ENCODE measurements around the gene CDK5R2.
"Not testable (repeated sequence)": the region's sequence is repeated elsewhere in the genome, so short reads cannot be mapped to it uniquely, and the experiment has no call there.

The CDK5R2 gene
- 0 reads per million in 2 donors for total RNA-seq

GRCh38 chr2:218959141-218959731 is at the start of gene CDK5R2:
CDK5R2 (plus strand) TSS chr2:218959666; CDS start chr2:218959821, 155 bp downstream.
- DNase-seq = peak in 4 of 5 experiments; percentile 46 to 76 (median 54)

DNA sequence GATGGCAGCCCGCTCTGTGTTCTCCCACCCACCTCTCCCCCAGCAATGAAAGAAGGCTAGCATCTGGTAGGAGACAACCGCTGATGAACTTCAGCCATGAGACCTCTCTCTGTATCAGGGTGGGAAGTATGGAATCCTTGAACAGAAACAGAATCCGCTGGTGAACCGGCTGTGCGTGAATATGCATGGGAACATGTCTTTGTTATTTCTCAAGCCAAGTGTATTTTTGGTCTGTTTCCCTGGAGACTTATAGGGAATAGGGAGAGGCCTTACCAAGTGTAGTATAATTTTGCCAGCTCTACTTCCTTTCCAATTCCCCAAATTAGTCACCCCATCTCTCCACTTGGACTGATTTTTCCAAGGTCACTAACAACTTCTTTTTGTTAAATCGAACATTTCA is 48.7 kb upstream of the CDK5R2 start:
- no peak for DNase-seq

DNA sequence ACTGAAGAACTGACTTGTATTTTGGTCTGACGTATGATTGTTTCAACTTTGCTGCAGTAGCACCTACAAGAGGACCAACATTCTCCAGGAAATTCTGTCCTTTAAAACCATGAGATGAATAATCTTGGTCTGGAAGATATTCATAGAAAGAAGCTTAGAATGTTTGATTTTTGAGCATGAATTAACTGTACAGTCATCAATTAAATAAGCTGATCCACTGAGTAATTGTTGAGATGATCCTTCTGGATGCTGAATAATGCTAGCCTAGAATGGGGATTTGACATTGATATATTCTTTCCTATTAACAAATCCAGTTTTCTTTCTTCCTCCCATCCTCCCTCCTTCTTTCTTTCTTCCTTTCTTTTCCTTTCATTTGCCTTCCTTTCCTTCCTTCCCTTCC is 39.0 kb upstream of the CDK5R2 start:
- no peak for DNase-seq

- no peak for DNase-seq
Measured at GRCh38 chr2:218924757-218925156, 34.7 kb upstream of the CDK5R2 start.

- DNase-seq = no peak
Measured at GRCh38 chr2:218925434-218925833, 34.0 kb upstream of the CDK5R2 start.

DNA sequence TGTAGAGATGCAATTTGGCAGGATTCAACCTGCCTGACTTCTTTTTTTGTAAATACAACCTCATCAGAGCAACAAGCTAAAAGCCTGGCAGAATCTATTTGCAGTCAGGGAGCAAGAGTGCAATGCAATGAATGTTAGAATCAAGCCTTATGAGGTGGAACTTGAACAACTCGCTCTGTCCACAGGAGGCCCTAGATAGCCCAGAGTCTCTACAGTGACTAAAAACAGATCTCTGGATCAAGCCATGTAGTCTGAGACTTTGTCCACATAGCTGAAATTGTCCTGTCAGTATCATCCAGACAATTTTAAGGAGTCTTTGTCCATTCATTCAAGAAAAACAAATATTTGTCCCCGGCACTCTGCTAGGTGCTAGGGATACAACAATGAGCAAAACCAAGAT is 32.0 kb upstream of the CDK5R2 start:
- DNase-seq = no peak

GRCh38 chr2:218927876-218928275 is 31.6 kb upstream of the CDK5R2 start:
- DNase-seq = no peak

- not testable (repeated sequence) for DNase-seq
Measured at GRCh38 chr2:218930488-218930887, 29.0 kb upstream of the CDK5R2 start.

DNA sequence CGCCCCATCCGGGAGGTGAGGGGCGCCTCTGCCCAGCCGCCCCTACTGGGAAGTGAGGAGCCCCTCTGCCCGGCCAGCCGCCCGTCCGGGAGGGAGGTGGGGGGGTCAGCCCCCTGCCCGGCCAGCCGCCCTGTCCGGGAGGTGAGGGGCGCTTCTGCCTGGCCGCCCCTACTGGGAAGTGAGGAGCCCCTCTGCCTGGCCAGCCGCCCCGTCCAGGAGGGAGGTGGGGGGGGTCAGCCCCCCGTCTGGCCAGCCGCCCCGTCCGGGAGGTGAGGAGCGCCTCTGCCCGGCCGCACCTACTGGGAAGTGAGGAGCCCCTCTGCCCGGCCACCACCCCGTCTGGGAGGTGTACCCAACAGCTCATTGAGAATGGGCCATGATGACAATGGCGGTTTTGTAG is 27.7 kb upstream of the CDK5R2 start:
- not testable (repeated sequence) for DNase-seq

GRCh38 chr2:218944759-218945404 is 14.6 kb upstream of the CDK5R2 start:
- no peak for DNase-seq

DNA sequence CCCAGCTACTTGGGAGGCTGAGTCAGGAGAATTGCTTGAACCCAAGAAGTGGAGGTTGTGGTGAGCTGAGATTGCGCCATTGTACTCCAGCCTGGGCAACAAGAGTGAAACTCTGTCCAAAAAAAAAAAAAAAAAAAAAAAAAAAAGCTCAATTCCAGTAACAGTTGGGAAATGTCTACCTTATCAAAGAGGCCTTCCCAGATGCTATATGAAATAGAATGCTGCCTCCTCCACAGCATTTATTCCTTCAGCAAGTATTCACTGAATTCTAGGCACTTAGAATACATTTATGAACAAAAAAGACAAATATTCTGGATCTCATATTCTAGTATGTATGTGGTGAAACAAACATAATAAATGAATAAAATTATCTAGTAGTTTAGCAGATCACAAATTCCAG is 12.8 kb upstream of the CDK5R2 start:
- DNase-seq = no peak

- DNase-seq = no peak
Measured at GRCh38 chr2:218952160-218952559, 7.3 kb upstream of the CDK5R2 start.

GRCh38 chr2:218953366-218953954 is 6.0 kb upstream of the CDK5R2 start:
- DNase-seq = no peak

GRCh38 chr2:218954541-218955300 is 4.7 kb upstream of the CDK5R2 start:
- no peak for DNase-seq

- no peak for DNase-seq
Measured at GRCh38 chr2:218956039-218956438, 3.4 kb upstream of the CDK5R2 start.

GRCh38 chr2:218957671-218958070 is 1.8 kb upstream of the CDK5R2 start:
- DNase-seq = no peak

DNA sequence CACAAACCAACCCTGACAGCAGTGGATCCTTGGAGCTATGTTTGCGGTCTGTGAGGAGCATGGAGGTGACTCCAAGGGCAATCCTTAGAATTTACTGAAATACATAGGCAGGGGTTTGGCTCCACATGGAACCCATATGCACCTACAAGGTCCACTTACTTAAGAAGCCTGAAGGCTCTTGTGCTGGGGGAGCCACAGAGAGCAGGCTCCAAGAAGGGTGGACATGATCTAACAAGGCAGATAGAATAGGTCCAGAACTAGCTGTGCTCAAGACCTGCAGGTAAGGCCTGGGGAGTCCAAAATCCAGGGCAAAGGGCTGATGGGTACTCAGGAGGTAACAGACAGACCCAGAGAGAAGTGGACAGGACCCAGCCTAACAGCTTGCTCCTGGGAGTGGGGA is 1.2 kb upstream of the CDK5R2 start:
- no peak for DNase-seq

- no peak for DNase-seq
Measured at GRCh38 chr2:218959761-218960308, 369 bp downstream of the CDK5R2 start.

DNA sequence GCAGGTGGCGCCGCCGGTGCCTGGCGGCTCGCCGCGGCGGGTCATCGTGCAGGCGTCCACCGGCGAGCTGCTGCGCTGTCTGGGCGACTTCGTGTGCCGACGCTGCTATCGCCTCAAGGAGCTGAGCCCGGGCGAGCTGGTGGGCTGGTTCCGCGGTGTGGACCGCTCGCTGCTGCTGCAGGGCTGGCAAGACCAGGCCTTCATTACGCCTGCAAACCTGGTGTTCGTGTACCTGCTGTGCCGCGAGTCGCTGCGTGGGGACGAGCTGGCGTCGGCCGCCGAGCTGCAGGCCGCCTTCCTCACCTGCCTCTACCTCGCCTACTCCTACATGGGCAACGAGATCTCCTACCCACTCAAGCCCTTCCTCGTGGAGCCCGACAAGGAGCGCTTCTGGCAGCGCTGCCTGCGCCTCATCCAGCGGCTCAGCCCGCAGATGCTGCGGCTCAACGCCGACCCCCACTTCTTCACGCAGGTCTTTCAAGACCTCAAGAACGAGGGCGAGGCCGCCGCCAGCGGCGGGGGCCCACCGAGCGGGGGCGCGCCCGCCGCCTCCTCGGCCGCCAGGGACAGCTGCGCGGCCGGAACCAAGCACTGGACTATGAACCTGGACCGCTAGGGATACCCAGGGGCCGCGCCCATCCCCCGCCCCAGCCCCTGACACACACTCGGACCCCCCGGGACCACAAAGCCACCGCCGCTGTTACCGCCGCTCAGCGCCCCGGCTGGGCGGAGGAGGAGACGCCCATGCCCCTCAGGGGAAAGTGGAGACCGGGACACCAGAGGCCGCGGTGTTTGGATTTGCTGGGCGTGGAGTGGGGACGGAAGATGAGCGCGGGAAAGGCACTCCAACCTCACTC is 1.1 kb downstream of the CDK5R2 start:
- DNase-seq = no peak

- DNase-seq = no peak
Measured at GRCh38 chr2:218961229-218961628, 1.8 kb downstream of the CDK5R2 start.

GRCh38 chr2:218961651-218962570 is 2.4 kb downstream of the CDK5R2 start:
- DNase-seq = no peak
